ENCODE data around the gene KIF27.
"Not testable (repeated sequence)": the region's sequence is repeated elsewhere in the genome, so short reads cannot be mapped to it uniquely, and the experiment has no call there.

KIF27 gene

GRCh38 chr9:83809213-83809612, 112.0 kb downstream of the KIF27 start:
- not testable (repeated sequence) for DNase-seq

GRCh38 chr9:83804454-83804853, 116.8 kb downstream of the KIF27 start:
- not testable (repeated sequence) for DNase-seq

- DNase-seq: not testable (repeated sequence)
Observed at GRCh38 chr9:83803941-83804340, 117.3 kb downstream of the KIF27 start.

GRCh38 chr9:83800236-83801033, 120.8 kb downstream of the KIF27 start:
- no peak for DNase-seq

- DNase-seq: no peak
Observed at GRCh38 chr9:83794051-83794450, 127.2 kb downstream of the KIF27 start.

- DNase-seq: no peak
Observed at GRCh38 chr9:83792746-83793145, 128.5 kb downstream of the KIF27 start.

All from anterior cingulate cortex (tissue), 58 donors.